ENCODE data around the gene AP4M1. TPM values are rescaled to one million over a fixed set of nuclear protein-coding genes. Genes with fewer than 3 reads are reported as not detected.

The AP4M1 gene
- total RNA-seq, 1 donor from 2014 or later, result 19.5 TPM

- intact Hi-C loops (cut with DNase I), result no loop called here
- no peak for ATAC-seq
- no peak for DNase-seq (ENCODE audit: low spot score)
These were observed 51.0 kb downstream of the AP4M1 start for GRCh38 chr7:100152404-100152803.

DNA sequence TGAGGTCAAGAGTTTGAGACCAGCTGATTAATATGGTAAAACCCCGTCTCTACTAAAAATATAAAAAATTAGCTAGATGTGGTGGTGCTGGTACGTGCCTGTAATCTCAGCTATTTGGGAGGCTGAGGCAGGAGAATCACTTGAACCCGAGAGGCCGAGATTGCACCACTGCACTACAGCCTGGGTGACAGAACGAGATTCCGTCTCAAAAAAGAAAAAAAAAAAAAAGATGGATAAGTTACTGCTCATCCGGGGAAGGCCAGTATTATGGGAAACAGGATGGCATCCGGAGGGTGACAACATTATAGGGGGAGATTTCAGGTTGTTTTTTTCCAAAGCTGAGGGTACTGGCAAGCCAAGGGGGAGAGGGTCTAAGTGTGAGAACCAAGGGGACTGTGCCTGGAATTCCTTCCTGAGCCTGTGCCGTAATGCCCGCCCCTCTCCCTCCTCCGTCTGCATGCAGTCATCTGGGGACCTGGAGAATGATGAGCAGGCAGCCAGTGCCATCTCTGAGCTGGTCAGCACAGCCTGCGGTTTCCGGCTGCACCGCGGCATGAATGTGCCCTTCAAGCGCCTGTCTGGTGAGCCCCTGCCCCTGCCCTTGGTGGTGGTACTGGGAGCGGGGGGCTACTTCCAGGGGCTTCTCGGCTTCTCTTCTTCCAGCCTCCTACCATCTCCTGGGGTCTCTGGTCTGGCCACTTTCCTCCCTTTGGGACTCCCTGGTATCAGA, 51.7 kb downstream of the AP4M1 start:
- intact Hi-C loops (cut with DNase I), result no loop called here
- DNase-seq (ENCODE audit: low spot score) (no peak), ATAC-seq (no peak)

- ATAC-seq (no peak), DNase-seq (ENCODE audit: low spot score) (no peak)
- intact Hi-C loops (cut with DNase I), result no loop called here
These were observed 52.5 kb downstream of the AP4M1 start for GRCh38 chr7:100153708-100154535.

DNA sequence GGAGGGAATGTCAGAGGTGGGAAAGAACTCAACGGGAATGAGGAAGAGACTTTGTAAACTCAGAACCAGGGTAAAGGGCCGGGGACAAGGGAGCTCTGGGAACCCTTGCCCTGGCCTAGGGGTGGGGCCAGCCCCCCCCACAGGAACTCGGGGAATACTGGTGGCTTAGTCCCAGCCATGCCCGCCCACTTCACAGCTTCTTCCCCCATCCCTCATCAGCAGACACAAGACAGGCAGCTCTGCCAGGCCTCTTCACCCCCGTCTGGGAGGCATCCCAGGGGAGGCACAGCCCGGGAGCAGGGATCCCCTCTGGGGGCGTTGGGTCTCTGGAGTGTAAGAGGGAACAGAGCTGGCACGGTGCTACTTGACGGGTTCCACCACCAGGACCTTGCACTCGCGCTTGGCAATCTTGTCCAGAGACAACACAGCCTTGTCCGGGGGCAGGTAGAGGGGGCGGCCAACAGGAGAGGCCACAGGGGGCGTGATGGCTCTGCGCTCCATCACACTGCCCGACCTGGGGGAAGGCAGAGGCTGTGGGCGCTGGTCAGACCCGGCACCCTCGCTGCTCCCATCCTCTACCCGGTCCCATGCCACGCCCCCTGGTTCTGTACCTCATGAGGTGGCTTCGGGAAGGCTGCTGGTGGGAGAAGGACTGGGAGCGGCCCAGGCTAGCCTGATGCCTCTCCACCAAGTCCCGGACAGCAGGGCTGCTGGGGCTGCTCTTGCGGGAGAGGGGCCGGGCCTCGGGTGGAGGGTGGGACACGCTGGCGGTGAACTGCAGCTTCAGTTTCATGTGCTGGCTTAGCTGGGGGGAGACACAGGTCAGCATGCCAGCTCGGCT, 53.4 kb downstream of the AP4M1 start:
- DNase-seq (ENCODE audit: low spot score) (no peak), ATAC-seq (no peak)
- intact Hi-C loops (cut with DNase I), result no loop called here

DNA sequence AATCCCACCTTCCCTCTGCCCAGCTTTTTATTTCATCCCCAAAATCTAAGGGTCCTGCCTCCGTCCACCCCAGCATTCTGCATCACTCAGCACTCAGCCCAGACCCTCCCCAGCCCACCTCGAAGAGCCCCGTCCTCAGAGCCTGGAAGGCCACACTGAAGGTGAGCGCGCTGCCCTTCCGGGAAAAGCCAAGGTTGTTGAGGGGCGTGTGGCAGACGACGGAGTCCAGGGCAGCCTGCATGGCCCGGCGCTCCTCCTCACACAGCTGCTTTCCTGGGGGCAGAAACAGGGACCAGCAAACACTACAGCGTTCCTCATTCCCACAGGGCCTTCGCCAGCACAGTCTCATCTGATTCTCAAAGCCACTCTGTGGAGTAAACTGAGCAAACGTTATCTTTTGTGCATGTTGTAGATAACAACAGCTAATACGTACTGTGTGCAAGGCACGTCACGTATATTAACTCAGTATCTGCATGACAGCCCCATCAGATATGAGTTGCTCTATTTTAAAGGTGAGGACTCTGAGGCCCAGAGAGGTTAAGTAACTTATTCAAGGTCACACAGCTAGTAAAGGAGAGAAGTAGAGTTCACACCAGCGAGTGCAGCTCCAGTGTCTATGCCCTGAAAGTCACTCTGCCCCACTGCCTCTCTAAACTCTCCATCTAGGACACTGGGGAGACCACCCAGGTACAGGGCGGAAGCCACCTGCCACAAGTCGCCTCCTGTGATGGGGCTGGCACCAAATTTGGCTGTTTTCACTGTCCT, 54.3 kb downstream of the AP4M1 start:
- intact Hi-C loops (cut with DNase I), result no loop called here
- DNase-seq (ENCODE audit: low spot score), result no peak
- no peak for ATAC-seq

DNA sequence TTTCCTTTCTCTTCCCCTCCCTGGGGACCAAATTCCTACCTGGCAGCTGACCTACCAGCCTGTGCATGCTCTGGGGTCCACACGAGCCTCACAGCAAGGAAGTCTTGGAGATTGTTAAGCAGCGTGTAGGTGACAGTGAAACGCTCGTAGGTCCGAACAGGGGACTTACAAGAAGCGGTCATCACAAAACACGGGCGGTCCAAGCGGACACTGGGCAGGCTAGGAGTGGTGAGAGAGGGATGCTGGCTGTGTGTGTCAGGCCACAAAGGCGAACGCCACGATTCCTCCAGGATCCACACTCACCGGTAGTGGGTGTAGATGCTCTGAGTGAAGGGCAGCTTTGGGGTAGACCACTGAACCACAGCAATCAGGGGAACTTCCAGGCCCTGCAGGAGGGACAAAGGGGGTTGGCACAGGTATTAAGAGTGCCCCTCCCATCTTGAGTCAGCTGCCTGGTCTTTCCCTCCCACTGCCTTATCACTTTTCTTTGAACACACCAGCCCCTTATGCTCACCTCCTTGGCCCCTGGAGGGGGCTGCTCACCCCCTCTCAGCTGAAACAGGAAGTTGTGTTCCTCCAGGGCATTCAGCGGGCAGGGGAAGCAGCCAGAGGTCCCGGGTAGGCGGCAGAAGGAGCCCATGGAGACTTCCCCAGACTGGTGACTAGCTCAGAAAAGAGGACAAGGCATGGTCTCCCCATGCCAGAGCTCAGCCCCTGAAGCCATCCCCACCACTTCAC, 55.1 kb downstream of the AP4M1 start:
- ATAC-seq (no peak), DNase-seq (ENCODE audit: low spot score) (no peak)
- intact Hi-C loops (cut with DNase I), result no loop called here

DNA sequence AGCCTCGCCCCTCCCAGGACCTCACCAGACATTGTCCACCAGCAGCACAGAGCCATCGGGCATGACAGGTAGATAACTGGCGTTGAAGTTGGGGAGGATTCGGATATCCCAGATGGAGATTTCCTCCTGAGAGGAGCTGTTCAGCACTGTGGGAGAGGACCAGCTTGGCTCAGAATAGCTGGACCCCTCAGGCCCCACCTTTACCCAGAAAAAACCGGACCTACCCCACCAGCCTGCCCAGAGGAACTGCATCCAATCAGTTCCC, 55.6 kb downstream of the AP4M1 start:
- no peak for ATAC-seq
- intact Hi-C loops (cut with DNase I), result no loop called here
- no peak for DNase-seq (ENCODE audit: low spot score)

GRCh38 chr7:100157334-100158228, 56.1 kb downstream of the AP4M1 start:
- intact Hi-C loops (cut with DNase I), result no loop called here
- DNase-seq (ENCODE audit: low spot score) (no peak), ATAC-seq (no peak)

Small RNA genes within 50 kb of the gene (microRNA-seq; reads per million reads assigned to microRNA genes)
- gene MIR106B, result 1,070 reads per million, percentile 82 among the genes with 10 or more reads in this experiment
- 460 reads per million, percentile 74 among the genes with 10 or more reads in this experiment for gene MIR25
- not detected for gene MIR4658
- 4,745 reads per million, percentile 93 among the genes with 10 or more reads in this experiment for gene MIR93

Other genes starting within 250 kb of the AP4M1 start
- gene OR2AE1, start 224.6 kb upstream of the AP4M1 start, total RNA-seq, result not detected
- 32.1 TPM for gene TRIM4, start 182.1 kb upstream of the AP4M1 start, total RNA-seq
- 31.7 TPM for gene GJC3, start 172.0 kb upstream of the AP4M1 start, total RNA-seq
- gene AZGP1, start 125.6 kb upstream of the AP4M1 start, total RNA-seq, result 120 TPM
- 96.9 TPM for gene ZKSCAN1, start 86.0 kb upstream of the AP4M1 start, total RNA-seq
- gene ZSCAN21, start 51.9 kb upstream of the AP4M1 start, total RNA-seq, result 13.0 TPM
- 25.3 TPM for gene ZNF3, start 19.9 kb upstream of the AP4M1 start, total RNA-seq
- gene COPS6, start 12.7 kb upstream of the AP4M1 start, total RNA-seq, result 76.2 TPM
- 42.4 TPM for gene MCM7, start 246 bp upstream of the AP4M1 start, total RNA-seq
- gene TAF6, start 17.7 kb downstream of the AP4M1 start, total RNA-seq, result 30.6 TPM
- gene CNPY4, start 18.0 kb downstream of the AP4M1 start, total RNA-seq, result 21.1 TPM
- gene MBLAC1, start 25.3 kb downstream of the AP4M1 start, total RNA-seq, result 2.5 TPM
- gene LAMTOR4, start 47.3 kb downstream of the AP4M1 start, total RNA-seq, result 114 TPM
- gene TRAPPC14, start 57.1 kb downstream of the AP4M1 start, total RNA-seq, result 15.4 TPM
- 10.8 TPM for gene GAL3ST4, start 67.0 kb downstream of the AP4M1 start, total RNA-seq
- gene GPC2, start 75.7 kb downstream of the AP4M1 start, total RNA-seq, result 2.7 TPM
- gene STAG3, start 76.3 kb downstream of the AP4M1 start, total RNA-seq, result 11.0 TPM
- 1.2 TPM for gene PVRIG, start 118.3 kb downstream of the AP4M1 start, total RNA-seq
- not detected for gene SPDYE3, start 206.1 kb downstream of the AP4M1 start, total RNA-seq